Measurements from ENCODE around the gene ERCC1. TPM values are rescaled to one million over a fixed set of nuclear protein-coding genes. Genes with fewer than 3 reads are reported as not detected.

ERCC1 gene
- total RNA-seq, 1 donor = 96.3 TPM

GRCh38 chr19:45448887-45449299 is 25.2 kb upstream of the ERCC1 start:
- H3K36me3 ChIP-seq (ENCODE audit: insufficient read depth, low read length) = no peaks in the 10 kb centered on the region
- H3K27ac ChIP-seq (ENCODE audit: low read depth, low read length) = peak overlapping the region; percentile 1
- peaks cover 12% of the 10 kb centered on the region for H3K79me2 ChIP-seq (ENCODE audit: insufficient read depth, low read length)
- no peak for TF ChIP-seq CTCF (IDR thresholded peaks at IDR 0.05; ENCODE audit: extremely low read depth, low read depth, low read length)
- no peaks in the 10 kb centered on the region for H3K9me3 ChIP-seq (ENCODE audit: low read depth, low read length)
- H3K4me2 ChIP-seq (ENCODE audit: insufficient read depth, low read length) = peak overlapping the region; percentile 5
- no peaks in the 10 kb centered on the region for H3K27me3 ChIP-seq (ENCODE audit: insufficient read depth, low read length)
- peaks cover 22% of the 10 kb centered on the region for H3K4me1 ChIP-seq (ENCODE audit: insufficient read depth, low read length)
- no peaks in the 10 kb centered on the region for H4K20me1 ChIP-seq (ENCODE audit: insufficient read depth, low read length)
- DNase-seq (ENCODE audit: insufficient read length, low spot score, missing footprints) = no peak
- no peak overlapping the region for H3K4me3 ChIP-seq (ENCODE audit: insufficient read depth, low read length)
- H2AFZ ChIP-seq (ENCODE audit: low read length) = no peak overlapping the region

- TF ChIP-seq CTCF (IDR thresholded peaks at IDR 0.05; ENCODE audit: extremely low read depth, low read depth, low read length) = no peak
These were observed 24.7 kb upstream of the ERCC1 start for GRCh38 chr19:45448425-45448756.

GRCh38 chr19:45446944-45447343 is 23.2 kb upstream of the ERCC1 start:
- Histone ChIP-seq H3K27me3 (ENCODE audit: insufficient read depth, low read length) (no peaks in the 10 kb centered on the region), H2AFZ (ENCODE audit: low read length) (no peak overlapping the region), H4K20me1 (ENCODE audit: insufficient read depth, low read length) (no peaks in the 10 kb centered on the region), H3K79me2 (ENCODE audit: insufficient read depth, low read length) (peaks cover 17% of the 10 kb centered on the region), H3K9me3 (ENCODE audit: low read depth, low read length) (no peaks in the 10 kb centered on the region), H3K36me3 (ENCODE audit: insufficient read depth, low read length) (no peaks in the 10 kb centered on the region), H3K4me2 (ENCODE audit: insufficient read depth, low read length) (no peak overlapping the region), H3K4me3 (ENCODE audit: insufficient read depth, low read length) (no peak overlapping the region), H3K27ac (ENCODE audit: low read depth, low read length) (no peak overlapping the region), H3K4me1 (ENCODE audit: insufficient read depth, low read length) (peaks cover 30% of the 10 kb centered on the region)
- TF ChIP-seq CTCF (IDR thresholded peaks at IDR 0.05; ENCODE audit: extremely low read depth, low read depth, low read length) = no peak
- no peak for DNase-seq (ENCODE audit: insufficient read length, low spot score, missing footprints)

More at GRCh38 chr19:45448425-45448756, 24.7 kb upstream of the ERCC1 start:
- DNase-seq (ENCODE audit: insufficient read length, low spot score, missing footprints) = no peak
- no peak overlapping the region for H3K4me2 ChIP-seq (ENCODE audit: insufficient read depth, low read length)
- H3K4me3 ChIP-seq (ENCODE audit: insufficient read depth, low read length) = no peak overlapping the region
- peak overlapping the region; percentile 1 for H3K27ac ChIP-seq (ENCODE audit: low read depth, low read length)
- no peaks in the 10 kb centered on the region for H3K27me3 ChIP-seq (ENCODE audit: insufficient read depth, low read length)
- H4K20me1 ChIP-seq (ENCODE audit: insufficient read depth, low read length) = no peaks in the 10 kb centered on the region
- H3K36me3 ChIP-seq (ENCODE audit: insufficient read depth, low read length) = no peaks in the 10 kb centered on the region
- H3K4me1 ChIP-seq (ENCODE audit: insufficient read depth, low read length) = peaks cover 21% of the 10 kb centered on the region
- H3K9me3 ChIP-seq (ENCODE audit: low read depth, low read length) = no peaks in the 10 kb centered on the region
- no peak overlapping the region for H2AFZ ChIP-seq (ENCODE audit: low read length)
- peaks cover 12% of the 10 kb centered on the region for H3K79me2 ChIP-seq (ENCODE audit: insufficient read depth, low read length)

GRCh38 chr19:45446295-45446694 is 22.6 kb upstream of the ERCC1 start:
- Histone ChIP-seq H4K20me1 (ENCODE audit: insufficient read depth, low read length) (no peaks in the 10 kb centered on the region), H3K27ac (ENCODE audit: low read depth, low read length) (no peak overlapping the region), H3K4me3 (ENCODE audit: insufficient read depth, low read length) (no peak overlapping the region), H3K4me1 (ENCODE audit: insufficient read depth, low read length) (peaks cover 24% of the 10 kb centered on the region), H2AFZ (ENCODE audit: low read length) (no peak overlapping the region), H3K9me3 (ENCODE audit: low read depth, low read length) (no peaks in the 10 kb centered on the region), H3K79me2 (ENCODE audit: insufficient read depth, low read length) (peaks cover 17% of the 10 kb centered on the region), H3K4me2 (ENCODE audit: insufficient read depth, low read length) (no peak overlapping the region), H3K36me3 (ENCODE audit: insufficient read depth, low read length) (no peaks in the 10 kb centered on the region), H3K27me3 (ENCODE audit: insufficient read depth, low read length) (no peaks in the 10 kb centered on the region)
- peak; percentile 72 for DNase-seq (ENCODE audit: insufficient read length, low spot score, missing footprints)
- TF ChIP-seq CTCF (IDR thresholded peaks at IDR 0.05; ENCODE audit: extremely low read depth, low read depth, low read length) = peak; percentile 48
